MM.1S (cell line): Measurements from ENCODE around the gene MID1.

ENCODE experiments used
- DNase-seq: peaks from one replicate; pipeline ENCODE4 v3.0.0-alpha.2; 2015
- H2AFZ ChIP-seq: fragments of 300-600 bp; sonication (generic); 2 replicates; pipeline ENCODE4 v1.6.0; 2016; ENCODE audit warnings: antibody characterized with exemption, low read length
- H3F3A ChIP-seq: fragments of 300-600 bp; sonication (generic); 2 replicates; pipeline ENCODE4 v1.6.1; 2016; ENCODE audit warnings: mild to moderate bottlenecking, antibody characterized with exemption, low read length, moderate library complexity, mixed read lengths; ENCODE audit not compliant: insufficient read depth
- H3K27ac ChIP-seq: fragments of 300-600 bp; sonication (generic); 2 replicates; pipeline ENCODE4 v1.5.1; 2016; ENCODE audit warnings: mild to moderate bottlenecking, low read length
- H3K27me3 ChIP-seq: fragments of 300-600 bp; sonication (generic); replicated peaks from 2 replicates; pipeline ENCODE4 v1.6.0; 2016; ENCODE audit warnings: low read length; ENCODE audit not compliant: insufficient read depth
- H3K36me3 ChIP-seq: fragments of 300-600 bp; sonication (generic); replicated peaks from 2 replicates; pipeline ENCODE4 v1.6.1; 2016; ENCODE audit warnings: mild to moderate bottlenecking, low read length, mixed read lengths; ENCODE audit not compliant: insufficient read depth
- H3K4me1 ChIP-seq: fragments of 300-600 bp; sonication (generic); 2 replicates; pipeline ENCODE4 v1.6.1; 2016; ENCODE audit warnings: low read length, mixed read lengths
- H3K4me2 ChIP-seq: fragments of 300-600 bp; sonication (generic); 2 replicates; pipeline ENCODE4 v1.6.0; 2016; ENCODE audit warnings: low read depth, low read length
- H3K4me3 ChIP-seq: fragments of 300-600 bp; sonication (generic); 2 replicates; pipeline ENCODE4 v1.5.1; 2016; ENCODE audit warnings: low read length, mixed read lengths
- H3K79me2 ChIP-seq: fragments of 300-600 bp; sonication (generic); 2 replicates; pipeline ENCODE4 v1.6.1; 2016; ENCODE audit warnings: mixed run types, low read length, mixed read lengths
- H3K9ac ChIP-seq: fragments of 300-600 bp; sonication (generic); 2 replicates; pipeline ENCODE4 v1.6.1; 2016; ENCODE audit warnings: low read length, mixed read lengths
- H3K9me2 ChIP-seq: fragments of 300-600 bp; sonication (generic); replicated peaks from 2 replicates; pipeline ENCODE4 v1.6.1; 2016; ENCODE audit warnings: mild to moderate bottlenecking, low read length, mixed read lengths; ENCODE audit not compliant: insufficient read depth
- H3K9me3 ChIP-seq: fragments of 300-600 bp; sonication (generic); replicated peaks from 2 replicates; pipeline ENCODE4 v1.6.1; 2016; ENCODE audit warnings: mild to moderate bottlenecking, low read length, mixed read lengths; ENCODE audit not compliant: insufficient read depth
- H4K20me1 ChIP-seq: fragments of 300-600 bp; sonication (generic); 2 replicates; pipeline ENCODE4 v1.6.1; 2016; ENCODE audit warnings: mild to moderate bottlenecking, low read length, moderate library complexity, mixed read lengths; ENCODE audit not compliant: insufficient read depth
- EZH2 ChIP-seq: fragments of 300-600 bp; sonication (generic); optimal IDR thresholded peaks from 2 replicates; pipeline ENCODE3; 2017; ENCODE audit warnings: low read depth, mild to moderate bottlenecking, antibody characterized with exemption, low read length, mixed read lengths
- EZH2phosphoT487 ChIP-seq: fragments of 300-600 bp; sonication (generic); IDR thresholded peaks from 2 replicates; pipeline ENCODE4 v1.6.1; 2018; ENCODE audit warnings: antibody characterized with exemption, low read length
- TF ChIP-seq, protein P1 (sequence below): fragments of 300-600 bp; sonication (generic); IDR thresholded peaks from 2 replicates; pipeline ENCODE4 v1.5.1; 2016; ENCODE audit warnings: antibody characterized with exemption, low read length, mixed read lengths

Gene MID1

DNA sequence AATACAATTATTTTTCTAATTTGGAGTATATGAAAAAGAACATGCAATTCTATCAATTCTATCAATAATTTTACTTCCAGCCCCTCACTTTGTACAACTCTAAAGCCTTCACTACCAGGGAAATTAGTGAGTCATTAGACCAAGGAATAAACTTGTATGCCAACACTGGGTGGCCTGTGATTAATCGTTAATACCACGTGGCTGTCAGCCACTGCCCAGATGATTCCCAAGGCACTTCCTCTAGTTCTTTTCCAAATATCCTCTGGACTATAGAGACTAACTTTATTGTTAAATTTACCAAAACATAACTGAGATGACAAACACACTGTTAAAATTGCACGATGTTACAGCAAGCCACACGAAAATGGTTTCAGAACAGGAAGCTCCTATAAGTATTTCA, 45.7 kb downstream of the MID1 start:
- no peaks in the 10 kb centered on the region for H3K9me3 ChIP-seq
- H3F3A ChIP-seq = no peaks in the 10 kb centered on the region
- H3K9me2 ChIP-seq = no peaks in the 10 kb centered on the region
- TF ChIP-seq EZH2 = no peak
- TF ChIP-seq EZH2phosphoT487 = no peak
- TF ChIP-seq, protein P1, sequence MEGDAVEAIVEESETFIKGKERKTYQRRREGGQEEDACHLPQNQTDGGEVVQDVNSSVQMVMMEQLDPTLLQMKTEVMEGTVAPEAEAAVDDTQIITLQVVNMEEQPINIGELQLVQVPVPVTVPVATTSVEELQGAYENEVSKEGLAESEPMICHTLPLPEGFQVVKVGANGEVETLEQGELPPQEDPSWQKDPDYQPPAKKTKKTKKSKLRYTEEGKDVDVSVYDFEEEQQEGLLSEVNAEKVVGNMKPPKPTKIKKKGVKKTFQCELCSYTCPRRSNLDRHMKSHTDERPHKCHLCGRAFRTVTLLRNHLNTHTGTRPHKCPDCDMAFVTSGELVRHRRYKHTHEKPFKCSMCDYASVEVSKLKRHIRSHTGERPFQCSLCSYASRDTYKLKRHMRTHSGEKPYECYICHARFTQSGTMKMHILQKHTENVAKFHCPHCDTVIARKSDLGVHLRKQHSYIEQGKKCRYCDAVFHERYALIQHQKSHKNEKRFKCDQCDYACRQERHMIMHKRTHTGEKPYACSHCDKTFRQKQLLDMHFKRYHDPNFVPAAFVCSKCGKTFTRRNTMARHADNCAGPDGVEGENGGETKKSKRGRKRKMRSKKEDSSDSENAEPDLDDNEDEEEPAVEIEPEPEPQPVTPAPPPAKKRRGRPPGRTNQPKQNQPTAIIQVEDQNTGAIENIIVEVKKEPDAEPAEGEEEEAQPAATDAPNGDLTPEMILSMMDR = no peak
- no peaks in the 10 kb centered on the region for H3K4me1 ChIP-seq
- no peak for DNase-seq
- no peaks in the 10 kb centered on the region for H4K20me1 ChIP-seq
- no peaks in the 10 kb centered on the region for H3K36me3 ChIP-seq
- no peaks in the 10 kb centered on the region for H3K79me2 ChIP-seq
- no peaks in the 10 kb centered on the region for H3K27me3 ChIP-seq
- no peak overlapping the region for H3K4me2 ChIP-seq
- H2AFZ ChIP-seq = no peak overlapping the region
- H3K4me3 ChIP-seq = no peak overlapping the region
- no peak overlapping the region for H3K9ac ChIP-seq
- no peak overlapping the region for H3K27ac ChIP-seq

DNA sequence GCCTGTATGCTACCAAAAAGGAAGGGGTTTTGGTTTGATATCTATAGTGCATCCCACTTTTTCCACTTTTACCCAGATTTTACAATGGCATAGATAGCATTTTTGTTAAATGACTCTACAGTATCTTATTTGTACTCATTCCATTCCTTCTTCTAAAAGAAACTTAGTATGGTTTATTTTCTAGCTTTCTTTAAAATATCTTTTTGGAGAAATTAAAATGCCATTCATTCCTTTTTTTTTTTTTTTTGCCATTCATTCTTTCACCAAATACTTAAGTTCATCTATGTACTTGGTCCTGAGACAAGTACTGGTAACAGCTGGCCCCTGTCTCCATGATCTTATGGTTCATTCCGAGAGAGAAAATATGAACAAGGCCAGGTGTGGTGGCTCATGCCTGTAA, 49.1 kb downstream of the MID1 start:
- Histone ChIP-seq H3K4me1 (no peaks in the 10 kb centered on the region), H3K36me3 (no peaks in the 10 kb centered on the region), H3K27me3 (no peaks in the 10 kb centered on the region), H3K9me3 (no peaks in the 10 kb centered on the region), H3K4me2 (no peak overlapping the region), H3K9ac (no peak overlapping the region), H3K27ac (no peak overlapping the region), H3F3A (no peaks in the 10 kb centered on the region), H4K20me1 (no peaks in the 10 kb centered on the region), H3K79me2 (no peaks in the 10 kb centered on the region), H3K4me3 (no peak overlapping the region), H2AFZ (no peak overlapping the region), H3K9me2 (no peaks in the 10 kb centered on the region)
- DNase-seq = no peak
- TF ChIP-seq EZH2 (no peak), EZH2phosphoT487 (no peak)
- TF ChIP-seq, protein P1 = no peak

DNA sequence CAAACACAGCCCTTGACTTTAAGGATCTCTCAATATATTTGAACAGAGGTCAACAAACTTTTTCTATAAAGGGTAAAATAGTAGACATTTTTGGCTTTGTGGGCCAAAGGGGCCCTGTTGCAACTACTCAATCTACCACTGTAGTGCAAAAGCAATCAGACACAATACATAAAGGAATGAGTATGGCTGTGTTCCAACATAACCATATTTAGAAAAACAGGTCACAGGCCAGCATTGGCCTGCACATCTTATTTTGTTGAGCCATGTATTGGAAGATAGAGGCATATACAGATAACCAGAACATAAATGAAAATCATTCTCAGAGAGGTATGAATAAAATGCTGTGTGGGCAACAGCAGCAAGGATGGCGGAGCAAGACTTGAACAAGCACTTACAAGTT, 49.8 kb downstream of the MID1 start:
- Histone ChIP-seq H3K27me3 (no peaks in the 10 kb centered on the region), H3K9me3 (no peaks in the 10 kb centered on the region), H3K36me3 (no peaks in the 10 kb centered on the region), H3K9me2 (no peaks in the 10 kb centered on the region), H3K4me1 (no peaks in the 10 kb centered on the region), H3K79me2 (no peaks in the 10 kb centered on the region), H3K9ac (no peak overlapping the region), H3F3A (no peaks in the 10 kb centered on the region), H3K4me2 (no peak overlapping the region), H4K20me1 (no peaks in the 10 kb centered on the region), H2AFZ (no peak overlapping the region), H3K4me3 (no peak overlapping the region), H3K27ac (no peak overlapping the region)
- no peak for DNase-seq
- no peak for TF ChIP-seq EZH2phosphoT487
- TF ChIP-seq EZH2 = no peak
- TF ChIP-seq, protein P1 = no peak
